Lower leg skin (tissue), 4 donors: ENCODE measurements around the gene ZCWPW1. TPM values are rescaled to one million over a fixed set of nuclear protein-coding genes. Genes with fewer than 3 reads are reported as not detected.

Experiments used
- DNase-seq, 2 donors: peaks; one replicate each; pipeline ENCODE4 v3.0.0-alpha.2; 2019; ENCODE audit warnings: low spot score in 2 of 2
- H3K4me3 ChIP-seq: fragments of 200-600 bp; sonication (generic); 2 replicates; pipeline ENCODE4 v1.5.1; 2017; ENCODE audit warnings: mild to moderate bottlenecking, low read depth; ENCODE audit not compliant: poor library complexity, severe bottlenecking
- CTCF ChIP-seq, 3 donors: fragments of 450-650 bp; IDR thresholded peaks; one replicate each; pipeline ENCODE4 v1.5.1; 2016; ENCODE audit warnings: antibody characterized with exemption in 3 of 3, mild to moderate bottlenecking in 3 of 3, moderate library complexity in 2 of 3
- POLR2A ChIP-seq, 2 donors: fragments of 450-650 bp; IDR thresholded peaks; one replicate each; pipeline ENCODE4 v1.6.1; 2016 to 2017; ENCODE audit warnings: antibody characterized with exemption in 2 of 2, mild to moderate bottlenecking in 1 of 2, moderate library complexity in 1 of 2
- WGBS, 2 donors: methylation state at CpG; one replicate each; pipeline ENCODE4 v1.1.5; 2018; 5-methylcytosine and 5-hydroxymethylcytosine counted together
- intact Hi-C: fragments of 100-400 bp; cut with DNase I; formaldehyde crosslinking; loops from one replicate; pipeline ENCODE4 v1.15.0; 2023; ENCODE audit warnings: low total_unique reads
- total RNA-seq, 4 donors: library from RNA; depleted of rRNA; stranded (reverse); fragments of >200 nt; gene quantifications; one replicate each; pipeline ENCODE4 v1.1.0, GENCODE V29; 2016

Gene ZCWPW1
- total RNA-seq, 4 donors from 2014 or later = 2.2 to 6.3 (median 4.6) TPM

GRCh38 chr7:100413346-100413745 is 15.2 kb downstream of the ZCWPW1 start:
- intact Hi-C loops = no loop called here
- DNase-seq = no peak
- H3K4me3 ChIP-seq = no peak overlapping the region
- no peak for TF ChIP-seq CTCF (IDR thresholded peaks at IDR 0.05)
- TF ChIP-seq POLR2A (IDR thresholded peaks at IDR 0.05) = no peak

GRCh38 chr7:100411101-100411500 is 17.4 kb downstream of the ZCWPW1 start:
- WGBS, 2 donors = 91 to 94% methylated on average over 6 of the region's 6 CpGs
- intact Hi-C loops = no loop called here
- TF ChIP-seq CTCF (IDR thresholded peaks at IDR 0.05) (no peak), POLR2A (IDR thresholded peaks at IDR 0.05) (no peak)
- DNase-seq = no peak
- H3K4me3 ChIP-seq = no peak overlapping the region

- intact Hi-C loops = no loop called here
- H3K4me3 ChIP-seq = no peak overlapping the region
- WGBS, 2 donors = 57% methylated on average over 12 of the region's 12 CpGs
- no peak for TF ChIP-seq CTCF (IDR thresholded peaks at IDR 0.05)
- TF ChIP-seq POLR2A (IDR thresholded peaks at IDR 0.05) = no peak
- no peak for DNase-seq
Measured at GRCh38 chr7:100407285-100408180, 21.0 kb downstream of the ZCWPW1 start.

- no peak for TF ChIP-seq POLR2A (IDR thresholded peaks at IDR 0.05)
- TF ChIP-seq CTCF (IDR thresholded peaks at IDR 0.05) = no peak
- no peak for DNase-seq
- WGBS, 2 donors = 69 to 70% methylated on average over 6 of the region's 6 CpGs
- intact Hi-C loops = no loop called here
- no peak overlapping the region for H3K4me3 ChIP-seq
Measured at GRCh38 chr7:100406767-100407166, 21.7 kb downstream of the ZCWPW1 start.

- no peak for TF ChIP-seq CTCF (IDR thresholded peaks at IDR 0.05)
- TF ChIP-seq POLR2A (IDR thresholded peaks at IDR 0.05) = no peak
- intact Hi-C loops = no loop called here
- H3K4me3 ChIP-seq = no peak overlapping the region
- WGBS, 2 donors = 96 to 97% methylated on average over 2 of the region's 2 CpGs
- no peak for DNase-seq
Measured at GRCh38 chr7:100402241-100402640, 26.3 kb downstream of the ZCWPW1 start.
